CD4-positive, alpha-beta T cell (primary cell): Measurements from ENCODE around the gene KLHL12. TPM values are rescaled to one million over a fixed set of nuclear protein-coding genes. Genes with fewer than 3 reads are reported as not detected.

Experiments
- ATAC-seq: fragments of 200-7000 bp; cut with Tn5 transposase; one replicate; pipeline ENCODE4 v1.10.0; 2022; ENCODE audit warnings: mild to moderate bottlenecking; ENCODE audit not compliant: poor library complexity
- CTCF ChIA-PET: fragments of 350-600 bp; sonication (Branson Sonifier 250); formaldehyde crosslinking; loops from one replicate; lab custom pipeline; 2021; ENCODE audit warnings: antibody characterized with exemption, inconsistent platforms; lab: Charles Lee
- POLR2A ChIA-PET: fragments of 350-600 bp; sonication (Branson Sonifier 250); formaldehyde crosslinking; loops from one replicate; lab custom pipeline; 2021; ENCODE audit warnings: antibody characterized with exemption, inconsistent platforms; lab: Charles Lee
- DNase-seq, 14 experiments: peaks; one replicate each; pipeline ENCODE4 v3.0.0-alpha.2; 2013 to 2020; ENCODE audit warnings: mixed read lengths in 2 of 14
- H3K27ac ChIP-seq, 2 donors: one replicate each; pipeline versions ENCODE4 v1.5.1 to v1.7.0; 2013; ENCODE audit warnings: low read length in 2 of 2, low read depth in 1 of 2, mild to moderate bottlenecking in 1 of 2
- H3K27me3 ChIP-seq, 2 experiments: 1 replicate in 1 of 2; 2 replicates in 1 of 2; pipeline versions ENCODE4 v1.6.1 to v1.7.0; 2013; ENCODE audit warnings: low read length in 2 of 2, control low read depth in 1 of 2, mild to moderate bottlenecking in 1 of 2, moderate library complexity in 1 of 2; ENCODE audit not compliant: insufficient read depth in 2 of 2, control insufficient read depth in 1 of 2
- H3K36me3 ChIP-seq: one replicate; pipeline ENCODE4 v1.6.1; 2013; ENCODE audit warnings: low read length, control low read depth; ENCODE audit not compliant: insufficient read depth
- H3K4me1 ChIP-seq: one replicate; pipeline ENCODE4 v1.6.1; 2013; ENCODE audit warnings: low read length, control low read depth; ENCODE audit not compliant: insufficient read depth
- H3K4me3 ChIP-seq: one replicate; pipeline ENCODE4 v1.5.1; 2013; ENCODE audit warnings: mild to moderate bottlenecking, low read length, moderate library complexity
- H3K9me3 ChIP-seq, 2 experiments: 1 replicate in 1 of 2; 2 replicates in 1 of 2; pipeline versions ENCODE4 v1.6.1 to v1.7.0; 2013; ENCODE audit warnings: low read length in 2 of 2, mild to moderate bottlenecking in 2 of 2, control low read depth in 1 of 2, moderate library complexity in 1 of 2; ENCODE audit not compliant: control insufficient read depth in 1 of 2, insufficient read depth in 1 of 2
- H3K27ac Mint-ChIP-seq: one replicate; pipeline ENCODE4 v1.8.0; 2020; ENCODE audit warnings: mixed read lengths
- H3K27me3 Mint-ChIP-seq: one replicate; pipeline ENCODE4 v1.8.0; 2021; ENCODE audit warnings: mixed read lengths
- H3K36me3 Mint-ChIP-seq: one replicate; pipeline ENCODE4 v1.8.0; 2021; ENCODE audit warnings: low read depth, mixed read lengths
- H3K4me1 Mint-ChIP-seq: one replicate; pipeline ENCODE4 v1.8.0; 2021; ENCODE audit warnings: low read depth, mixed read lengths
- H3K4me3 Mint-ChIP-seq: one replicate; pipeline ENCODE4 v1.8.0; 2020; ENCODE audit warnings: mild to moderate bottlenecking, mixed read lengths
- H3K9me3 Mint-ChIP-seq: one replicate; pipeline ENCODE4 v1.8.0; 2020; ENCODE audit warnings: mixed read lengths
- intact Hi-C, 2 experiments: fragments of 100-400 bp; cut with DNase I in 1 of 2; cut with micrococcal nuclease in 1 of 2; formaldehyde crosslinking; loops; one replicate each; pipeline versions ENCODE4 v1.15.1 to v1.9.0; 2023 to 2025; cut with DNase I, micrococcal nuclease
- total RNA-seq, 174 experiments: library from RNA in 2 of 174; stranded (reverse) in 2 of 174; gene quantifications; one replicate each; pipeline ENCODE4 v1.2.3 and lab custom pipeline; 2021 to 2026
- TF ChIP-seq, protein P1 (sequence below): fragments of 200-600 bp; IDR thresholded peaks from one replicate; pipeline ENCODE4 v1.8.0; 2022; ENCODE audit warnings: antibody characterized with exemption, mild to moderate bottlenecking

KLHL12 gene
- total RNA-seq, 2 experiments from 2014 or later: 18.5 to 18.6 TPM

DNA sequence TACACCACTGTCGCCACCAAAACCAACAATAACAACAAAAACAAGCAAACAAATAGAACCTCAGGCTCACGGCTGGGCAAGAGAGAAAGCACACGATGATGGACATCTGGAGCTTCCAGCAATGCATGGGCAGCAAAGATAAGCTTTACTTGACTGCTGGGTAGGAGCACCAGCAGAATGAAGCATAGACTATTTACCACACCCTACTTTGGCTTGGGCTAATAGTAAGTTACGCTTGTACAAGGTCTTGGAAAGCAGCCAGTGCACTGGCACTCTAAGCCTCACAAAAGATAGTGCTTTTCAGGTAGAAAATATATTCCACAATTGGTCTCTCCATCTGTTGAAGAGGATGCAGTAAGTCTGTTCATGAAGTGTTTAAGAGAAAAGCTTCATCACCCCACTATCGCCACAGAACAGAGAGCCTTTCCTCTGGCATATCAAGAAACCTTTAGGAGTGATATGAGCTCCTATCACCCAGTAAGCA is 17.4 kb upstream of the KLHL12 start:
- ATAC-seq (no peak), DNase-seq (no peak)
- TF ChIP-seq, protein P1, sequence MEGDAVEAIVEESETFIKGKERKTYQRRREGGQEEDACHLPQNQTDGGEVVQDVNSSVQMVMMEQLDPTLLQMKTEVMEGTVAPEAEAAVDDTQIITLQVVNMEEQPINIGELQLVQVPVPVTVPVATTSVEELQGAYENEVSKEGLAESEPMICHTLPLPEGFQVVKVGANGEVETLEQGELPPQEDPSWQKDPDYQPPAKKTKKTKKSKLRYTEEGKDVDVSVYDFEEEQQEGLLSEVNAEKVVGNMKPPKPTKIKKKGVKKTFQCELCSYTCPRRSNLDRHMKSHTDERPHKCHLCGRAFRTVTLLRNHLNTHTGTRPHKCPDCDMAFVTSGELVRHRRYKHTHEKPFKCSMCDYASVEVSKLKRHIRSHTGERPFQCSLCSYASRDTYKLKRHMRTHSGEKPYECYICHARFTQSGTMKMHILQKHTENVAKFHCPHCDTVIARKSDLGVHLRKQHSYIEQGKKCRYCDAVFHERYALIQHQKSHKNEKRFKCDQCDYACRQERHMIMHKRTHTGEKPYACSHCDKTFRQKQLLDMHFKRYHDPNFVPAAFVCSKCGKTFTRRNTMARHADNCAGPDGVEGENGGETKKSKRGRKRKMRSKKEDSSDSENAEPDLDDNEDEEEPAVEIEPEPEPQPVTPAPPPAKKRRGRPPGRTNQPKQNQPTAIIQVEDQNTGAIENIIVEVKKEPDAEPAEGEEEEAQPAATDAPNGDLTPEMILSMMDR: no peak
- H3K36me3 ChIP-seq: peaks cover 82% of the 10 kb centered on the region
- H3K27ac ChIP-seq: no peak overlapping the region
- no peak overlapping the region for H3K4me3 Mint-ChIP-seq
- no peak overlapping the region for H3K4me3 ChIP-seq
- no peaks in the 10 kb centered on the region for H3K4me1 Mint-ChIP-seq
- POLR2A ChIA-PET: no interaction called here
- H3K27ac Mint-ChIP-seq: no peak overlapping the region
- peaks cover 84% of the 10 kb centered on the region for H3K36me3 Mint-ChIP-seq
- no peaks in the 10 kb centered on the region for H3K9me3 Mint-ChIP-seq
- no peaks in the 10 kb centered on the region for H3K27me3 Mint-ChIP-seq
- H3K9me3 ChIP-seq: no peaks in the 10 kb centered on the region
- CTCF ChIA-PET: no interaction called here
- H3K27me3 ChIP-seq: no peaks in the 10 kb centered on the region
- intact Hi-C loops: no loop called here
- H3K4me1 ChIP-seq: no peaks in the 10 kb centered on the region

DNA sequence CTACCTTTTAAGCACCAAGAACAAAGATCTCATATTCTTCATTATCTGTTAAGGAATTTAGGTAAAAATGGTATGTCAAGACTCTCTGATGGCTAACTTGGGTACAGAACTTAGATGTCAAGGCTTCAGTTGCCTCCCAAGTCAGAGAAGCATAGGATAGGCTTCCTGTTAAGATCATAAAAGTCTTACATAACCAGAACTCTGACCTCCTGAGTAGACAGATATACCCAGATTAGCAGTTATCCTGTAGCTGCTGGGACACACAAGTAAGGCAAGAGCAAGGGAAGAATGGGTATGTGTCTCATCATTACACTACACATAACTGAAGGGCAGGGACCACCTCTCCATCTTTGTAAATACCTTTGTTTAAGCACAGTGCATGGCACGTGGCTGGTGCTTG is 15.4 kb upstream of the KLHL12 start:
- Histone ChIP-seq H3K9me3 (no peaks in the 10 kb centered on the region), H3K4me1 (no peaks in the 10 kb centered on the region), H3K27ac (no peak overlapping the region), H3K27me3 (no peaks in the 10 kb centered on the region), H3K36me3 (peaks cover 64% of the 10 kb centered on the region), H3K4me3 (no peak overlapping the region)
- TF ChIP-seq, protein P1: no peak
- no peaks in the 10 kb centered on the region for H3K9me3 Mint-ChIP-seq
- H3K27me3 Mint-ChIP-seq: no peaks in the 10 kb centered on the region
- H3K27ac Mint-ChIP-seq: no peak overlapping the region
- ChIA-PET CTCF (no interaction called here), POLR2A (interaction anchor here (1.1 kb wide), 1 partner anchor 15 kb away, joined by 4 read pairs; the partner anchor contains the start of gene KLHL12)
- intact Hi-C loops: no loop called here
- ATAC-seq (no peak), DNase-seq (no peak)
- H3K4me3 Mint-ChIP-seq: no peak overlapping the region
- peaks cover 77% of the 10 kb centered on the region for H3K36me3 Mint-ChIP-seq
- no peaks in the 10 kb centered on the region for H3K4me1 Mint-ChIP-seq

DNA sequence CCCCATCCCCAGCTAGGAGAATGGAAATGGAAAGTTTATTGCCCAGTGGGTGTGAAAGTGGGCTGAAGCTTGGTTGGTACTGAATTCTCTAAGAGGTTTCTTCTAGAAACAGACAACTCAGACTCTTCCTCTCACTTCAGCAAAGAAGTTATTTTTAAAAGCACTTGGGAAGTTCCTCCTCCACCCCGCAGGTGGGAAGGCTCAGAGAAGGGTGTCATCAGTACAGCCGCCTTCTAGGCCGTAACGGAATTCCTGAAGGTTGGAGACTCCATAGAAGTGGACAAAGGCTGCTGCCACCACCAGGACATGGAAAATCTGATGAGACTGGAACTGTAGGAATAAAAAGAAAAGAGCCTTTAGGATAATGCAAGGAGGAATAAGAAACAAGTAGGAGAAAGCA is 14.3 kb upstream of the KLHL12 start:
- H3K4me1 Mint-ChIP-seq: no peaks in the 10 kb centered on the region
- no peak overlapping the region for H3K4me3 Mint-ChIP-seq
- POLR2A ChIA-PET: no interaction called here
- no peak overlapping the region for H3K4me3 ChIP-seq
- H3K9me3 ChIP-seq: no peaks in the 10 kb centered on the region
- TF ChIP-seq, protein P1: no peak
- no peaks in the 10 kb centered on the region for H3K4me1 ChIP-seq
- H3K36me3 Mint-ChIP-seq: peaks cover 69% of the 10 kb centered on the region
- ATAC-seq (no peak), DNase-seq (no peak)
- no peak overlapping the region for H3K27ac Mint-ChIP-seq
- H3K27me3 ChIP-seq: no peaks in the 10 kb centered on the region
- H3K36me3 ChIP-seq: peaks cover 59% of the 10 kb centered on the region
- H3K27me3 Mint-ChIP-seq: no peaks in the 10 kb centered on the region
- intact Hi-C loops: no loop called here
- CTCF ChIA-PET: no interaction called here
- no peaks in the 10 kb centered on the region for H3K9me3 Mint-ChIP-seq
- H3K27ac ChIP-seq: no peak overlapping the region
